ENCODE measurements around the gene TEX51.

Gene TEX51

GRCh38 chr2:126934809-126935208, 36.1 kb downstream of the TEX51 start:
- no peaks in the 10 kb centered on the region for H3K4me1 ChIP-seq (ENCODE audit: control insufficient read depth, insufficient read depth, low read length, poor library complexity, severe bottlenecking)
- no peak overlapping the region for H3K4me3 ChIP-seq (ENCODE audit: extremely low read depth, insufficient read depth, low read length, poor library complexity, severe bottlenecking)
- WGBS, 2 experiments (ENCODE audit: insufficient coverage in 2 of 2): 79 to 81% methylated on average over 4 to 6 of the region's 6 CpGs

GRCh38 chr2:126935774-126936173, 37.1 kb downstream of the TEX51 start:
- 94 to 100% methylated on average over 3 of the region's 5 CpGs for WGBS, 2 experiments (ENCODE audit: insufficient coverage in 2 of 2)

More at GRCh38 chr2:126934809-126935208, 36.1 kb downstream of the TEX51 start:
- no peak overlapping the region for H3K27ac ChIP-seq (ENCODE audit: low read depth, low read length, severe bottlenecking)
- no peaks in the 10 kb centered on the region for H3K9me3 ChIP-seq (ENCODE audit: control insufficient read depth, low read length)
- H3K36me3 ChIP-seq (ENCODE audit: control insufficient read depth, insufficient read depth, low read length): no peaks in the 10 kb centered on the region

GRCh38 chr2:126936219-126936723, 37.6 kb downstream of the TEX51 start:
- Histone ChIP-seq H3K27ac (ENCODE audit: low read depth, low read length, severe bottlenecking) (no peak overlapping the region), H3K4me1 (ENCODE audit: control insufficient read depth, insufficient read depth, low read length, poor library complexity, severe bottlenecking) (no peaks in the 10 kb centered on the region), H3K9me3 (ENCODE audit: control insufficient read depth, low read length) (no peaks in the 10 kb centered on the region), H3K36me3 (ENCODE audit: control insufficient read depth, insufficient read depth, low read length) (no peaks in the 10 kb centered on the region), H3K4me3 (ENCODE audit: extremely low read depth, insufficient read depth, low read length, poor library complexity, severe bottlenecking) (no peak overlapping the region)
- 95% methylated on average over 4 of the region's 4 CpGs for WGBS, 2 experiments (ENCODE audit: insufficient coverage in 2 of 2)

More at GRCh38 chr2:126935774-126936173, 37.1 kb downstream of the TEX51 start:
- H3K4me1 ChIP-seq (ENCODE audit: control insufficient read depth, insufficient read depth, low read length, poor library complexity, severe bottlenecking): no peaks in the 10 kb centered on the region
- no peaks in the 10 kb centered on the region for H3K36me3 ChIP-seq (ENCODE audit: control insufficient read depth, insufficient read depth, low read length)
- no peaks in the 10 kb centered on the region for H3K9me3 ChIP-seq (ENCODE audit: control insufficient read depth, low read length)
- no peak overlapping the region for H3K4me3 ChIP-seq (ENCODE audit: extremely low read depth, insufficient read depth, low read length, poor library complexity, severe bottlenecking)
- H3K27ac ChIP-seq (ENCODE audit: low read depth, low read length, severe bottlenecking): no peak overlapping the region

GRCh38 chr2:126940331-126940730, 41.6 kb downstream of the TEX51 start:
- H3K36me3 ChIP-seq (ENCODE audit: control insufficient read depth, insufficient read depth, low read length): no peaks in the 10 kb centered on the region

GRCh38 chr2:126942427-126943203, 43.9 kb downstream of the TEX51 start:
- Histone ChIP-seq H3K9me3 (ENCODE audit: control insufficient read depth, low read length) (peaks cover 23% of the 10 kb centered on the region), H3K4me1 (ENCODE audit: control insufficient read depth, insufficient read depth, low read length, poor library complexity, severe bottlenecking) (no peaks in the 10 kb centered on the region), H3K36me3 (ENCODE audit: control insufficient read depth, insufficient read depth, low read length) (no peaks in the 10 kb centered on the region), H3K4me3 (ENCODE audit: extremely low read depth, insufficient read depth, low read length, poor library complexity, severe bottlenecking) (no peak overlapping the region), H3K27ac (ENCODE audit: low read depth, low read length, severe bottlenecking) (no peak overlapping the region)
- 40 to 43% methylated on average over 2 to 4 of the region's 5 CpGs for WGBS, 2 experiments (ENCODE audit: insufficient coverage in 2 of 2)

More at GRCh38 chr2:126940331-126940730, 41.6 kb downstream of the TEX51 start:
- Histone ChIP-seq H3K4me1 (ENCODE audit: control insufficient read depth, insufficient read depth, low read length, poor library complexity, severe bottlenecking) (no peaks in the 10 kb centered on the region), H3K4me3 (ENCODE audit: extremely low read depth, insufficient read depth, low read length, poor library complexity, severe bottlenecking) (no peak overlapping the region), H3K9me3 (ENCODE audit: control insufficient read depth, low read length) (peaks cover 23% of the 10 kb centered on the region), H3K27ac (ENCODE audit: low read depth, low read length, severe bottlenecking) (no peak overlapping the region)
- 83 to 91% methylated on average over 1 to 4 of the region's 4 CpGs for WGBS, 2 experiments (ENCODE audit: insufficient coverage in 2 of 2)

DNA sequence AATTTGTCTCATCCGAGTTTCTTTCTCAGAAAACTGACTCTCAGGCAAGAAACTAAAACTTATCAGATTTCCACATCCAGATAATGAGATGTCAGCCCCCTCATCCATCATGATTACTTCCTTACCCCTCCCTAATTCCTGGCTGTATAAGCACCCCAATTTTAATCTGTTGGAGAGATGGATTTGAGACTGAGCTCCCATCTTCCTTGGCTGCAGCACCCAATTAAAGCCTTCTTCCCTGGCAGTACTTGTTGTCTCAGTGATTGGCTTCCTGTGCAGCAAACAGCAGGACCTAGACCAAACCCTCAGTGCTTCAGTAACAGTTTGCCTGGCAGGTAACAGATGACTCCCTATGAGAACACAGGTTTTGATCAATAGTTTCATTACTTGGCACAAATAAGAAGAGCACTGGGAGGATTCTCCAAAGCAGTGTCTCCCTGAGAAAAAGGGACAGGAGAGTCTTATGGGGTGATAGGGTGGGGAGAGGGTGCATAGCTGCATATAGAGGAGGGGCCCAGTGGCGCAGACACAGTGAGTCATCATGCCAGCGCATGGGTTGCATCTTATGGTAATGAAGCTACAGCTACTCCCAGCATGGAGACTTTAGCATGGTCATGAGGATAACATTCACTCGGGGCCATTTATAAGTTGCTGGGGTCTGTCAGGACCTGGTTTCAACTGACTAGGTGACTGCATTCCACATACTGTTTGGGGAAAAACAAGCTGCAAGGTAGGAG, 45.1 kb downstream of the TEX51 start:
- H3K4me1 ChIP-seq (ENCODE audit: control insufficient read depth, insufficient read depth, low read length, poor library complexity, severe bottlenecking): no peaks in the 10 kb centered on the region
- no peak overlapping the region for H3K4me3 ChIP-seq (ENCODE audit: extremely low read depth, insufficient read depth, low read length, poor library complexity, severe bottlenecking)
- H3K27ac ChIP-seq (ENCODE audit: low read depth, low read length, severe bottlenecking): no peak overlapping the region
- no peaks in the 10 kb centered on the region for H3K36me3 ChIP-seq (ENCODE audit: control insufficient read depth, insufficient read depth, low read length)
- peaks cover 23% of the 10 kb centered on the region for H3K9me3 ChIP-seq (ENCODE audit: control insufficient read depth, low read length)
- 96 to 98% methylated on average over 2 to 4 of the region's 4 CpGs for WGBS, 2 experiments (ENCODE audit: insufficient coverage in 2 of 2)

DNA sequence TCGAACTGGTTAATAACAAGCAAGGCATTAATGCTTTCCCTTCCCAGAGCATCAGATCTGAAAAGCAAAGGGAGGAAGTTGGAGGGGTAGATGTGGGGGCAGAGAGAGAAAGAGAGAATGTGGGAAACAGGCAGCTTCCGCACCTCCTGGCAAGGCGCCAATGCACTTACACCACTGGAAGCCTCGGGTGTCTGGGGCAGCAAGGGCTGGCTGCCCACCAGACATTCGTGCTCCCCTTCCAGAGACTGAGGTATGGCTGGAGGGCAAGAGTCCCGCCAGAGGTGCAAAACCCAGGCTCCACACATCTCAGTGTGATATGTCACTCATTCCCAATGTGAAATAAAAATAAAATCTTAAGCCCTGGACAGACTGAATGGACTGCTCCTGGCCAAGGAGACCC, 46.4 kb downstream of the TEX51 start:
- no peak overlapping the region for H3K27ac ChIP-seq (ENCODE audit: low read depth, low read length, severe bottlenecking)
- H3K4me1 ChIP-seq (ENCODE audit: control insufficient read depth, insufficient read depth, low read length, poor library complexity, severe bottlenecking): no peaks in the 10 kb centered on the region
- H3K9me3 ChIP-seq (ENCODE audit: control insufficient read depth, low read length): peaks cover 23% of the 10 kb centered on the region
- no peak overlapping the region for H3K4me3 ChIP-seq (ENCODE audit: extremely low read depth, insufficient read depth, low read length, poor library complexity, severe bottlenecking)
- H3K36me3 ChIP-seq (ENCODE audit: control insufficient read depth, insufficient read depth, low read length): no peaks in the 10 kb centered on the region
- 83 to 87% methylated on average over 3 to 5 of the region's 6 CpGs for WGBS, 2 experiments (ENCODE audit: insufficient coverage in 2 of 2)

- H3K4me3 ChIP-seq (ENCODE audit: extremely low read depth, insufficient read depth, low read length, poor library complexity, severe bottlenecking): no peak overlapping the region
- H3K36me3 ChIP-seq (ENCODE audit: control insufficient read depth, insufficient read depth, low read length): no peaks in the 10 kb centered on the region
- no peak overlapping the region for H3K27ac ChIP-seq (ENCODE audit: low read depth, low read length, severe bottlenecking)
- 85 to 90% methylated on average over 5 to 7 of the region's 7 CpGs for WGBS, 2 experiments (ENCODE audit: insufficient coverage in 2 of 2)
- H3K4me1 ChIP-seq (ENCODE audit: control insufficient read depth, insufficient read depth, low read length, poor library complexity, severe bottlenecking): no peaks in the 10 kb centered on the region
- peaks cover 23% of the 10 kb centered on the region for H3K9me3 ChIP-seq (ENCODE audit: control insufficient read depth, low read length)
These were observed 47.8 kb downstream of the TEX51 start for GRCh38 chr2:126946318-126947102.

- Histone ChIP-seq H3K9me3 (ENCODE audit: control insufficient read depth, low read length) (peaks cover 22% of the 10 kb centered on the region), H3K4me1 (ENCODE audit: control insufficient read depth, insufficient read depth, low read length, poor library complexity, severe bottlenecking) (no peaks in the 10 kb centered on the region), H3K36me3 (ENCODE audit: control insufficient read depth, insufficient read depth, low read length) (no peaks in the 10 kb centered on the region), H3K27ac (ENCODE audit: low read depth, low read length, severe bottlenecking) (no peak overlapping the region), H3K4me3 (ENCODE audit: extremely low read depth, insufficient read depth, low read length, poor library complexity, severe bottlenecking) (no peak overlapping the region)
- WGBS, 2 experiments (ENCODE audit: insufficient coverage in 2 of 2): 90% methylated on average over 4 to 5 of the region's 6 CpGs
These were observed 48.4 kb downstream of the TEX51 start for GRCh38 chr2:126947103-126947429.

GRCh38 chr2:126949775-126950174, 51.1 kb downstream of the TEX51 start:
- no peaks in the 10 kb centered on the region for H3K36me3 ChIP-seq (ENCODE audit: control insufficient read depth, insufficient read depth, low read length)
- H3K9me3 ChIP-seq (ENCODE audit: control insufficient read depth, low read length): no peaks in the 10 kb centered on the region
- no peak overlapping the region for H3K4me3 ChIP-seq (ENCODE audit: extremely low read depth, insufficient read depth, low read length, poor library complexity, severe bottlenecking)
- 95 to 97% methylated on average over 6 to 7 of the region's 9 CpGs for WGBS, 2 experiments (ENCODE audit: insufficient coverage in 2 of 2)
- H3K4me1 ChIP-seq (ENCODE audit: control insufficient read depth, insufficient read depth, low read length, poor library complexity, severe bottlenecking): no peaks in the 10 kb centered on the region
- H3K27ac ChIP-seq (ENCODE audit: low read depth, low read length, severe bottlenecking): no peak overlapping the region

Data from mesodermal cell (in vitro differentiated cells).